Measurements from ENCODE around the gene ZMYND15. TPM values are rescaled to one million over a fixed set of nuclear protein-coding genes. Genes with fewer than 3 reads are reported as not detected.
A peak's percentile ranks its signal among the peaks of the same experiment; 100 is the strongest.

ZMYND15 gene
- total and polyA plus RNA-seq, 2 of the 13 experiments (the other 11 are each of a cell fraction or from before 2014, with no cell fraction given): 0.24 to 2.7 TPM

- no peak for TF ChIP-seq ZBTB10 (CRISPR knock-in tag; IDR thresholded peaks at IDR 0.05; ENCODE audit: borderline replicate concordance)
- TF ChIP-seq SALL2 (CRISPR knock-in tag; IDR thresholded peaks at IDR 0.05): peak; percentile 67
- no peak for TF ChIP-seq ZNF777 (CRISPR knock-in tag; IDR thresholded peaks at IDR 0.05)
- TF ChIP-seq EEA1 (CRISPR knock-in tag; IDR thresholded peaks at IDR 0.05; ENCODE audit: borderline replicate concordance): no peak
- TF ChIP-seq FIP1L1 (IDR thresholded peaks at IDR 0.05; ENCODE audit: borderline replicate concordance, insufficient read depth, low read depth, low read length): no peak
- TF ChIP-seq SAP130 (CRISPR knock-in tag; IDR thresholded peaks at IDR 0.05; ENCODE audit: low read depth): peak; percentile 93
- no peak for TF ChIP-seq RFX3 (CRISPR knock-in tag; IDR thresholded peaks at IDR 0.05)
- TF ChIP-seq, protein P1, sequence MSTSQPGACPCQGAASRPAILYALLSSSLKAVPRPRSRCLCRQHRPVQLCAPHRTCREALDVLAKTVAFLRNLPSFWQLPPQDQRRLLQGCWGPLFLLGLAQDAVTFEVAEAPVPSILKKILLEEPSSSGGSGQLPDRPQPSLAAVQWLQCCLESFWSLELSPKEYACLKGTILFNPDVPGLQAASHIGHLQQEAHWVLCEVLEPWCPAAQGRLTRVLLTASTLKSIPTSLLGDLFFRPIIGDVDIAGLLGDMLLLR (CRISPR knock-in tag; IDR thresholded peaks at IDR 0.05): no peak
- no peak for TF ChIP-seq RBM39 (IDR thresholded peaks at IDR 0.05; ENCODE audit: low read depth, low read length, poor library complexity, severe bottlenecking)
- no peak for TF ChIP-seq STAT5B (CRISPR knock-in tag; IDR thresholded peaks at IDR 0.05)
- TF ChIP-seq ZNF121 (CRISPR knock-in tag; IDR thresholded peaks at IDR 0.05): 0 out of 2 replicates have a peak, but pooled peaks have one; percentile 18
- TF ChIP-seq ZNF556 (CRISPR knock-in tag; IDR thresholded peaks at IDR 0.05; ENCODE audit: borderline replicate concordance): no peak
- TF ChIP-seq ZKSCAN5 (CRISPR knock-in tag; IDR thresholded peaks at IDR 0.05): no peak
- TF ChIP-seq PAWR (CRISPR knock-in tag; IDR thresholded peaks at IDR 0.05; ENCODE audit: borderline replicate concordance): no peak
- no peak for TF ChIP-seq KDM5B (CRISPR knock-in tag; IDR thresholded peaks at IDR 0.05; ENCODE audit: borderline replicate concordance)
- no peak for TF ChIP-seq NCOR1 (IDR thresholded peaks at IDR 0.05; ENCODE audit: borderline replicate concordance, low read length)
- TF ChIP-seq SKIL (CRISPR knock-in tag; IDR thresholded peaks at IDR 0.05; ENCODE audit: borderline replicate concordance): peak; percentile 61; the same call in 1 of the 2 replicates
Measured at GRCh38 chr17:4777969-4778760, 38.5 kb downstream of the ZMYND15 start (continued).
